ENCODE measurements around the gene CPTP. TPM values are rescaled to one million over a fixed set of nuclear protein-coding genes. Genes with fewer than 3 reads are reported as not detected.

Gene CPTP
- total and polyA plus RNA-seq, 10 of the 15 experiments (the other 5 are each of a cell fraction or from before 2014, with no cell fraction given): 0.06 to 24.3 (median 10.0) TPM

DNA sequence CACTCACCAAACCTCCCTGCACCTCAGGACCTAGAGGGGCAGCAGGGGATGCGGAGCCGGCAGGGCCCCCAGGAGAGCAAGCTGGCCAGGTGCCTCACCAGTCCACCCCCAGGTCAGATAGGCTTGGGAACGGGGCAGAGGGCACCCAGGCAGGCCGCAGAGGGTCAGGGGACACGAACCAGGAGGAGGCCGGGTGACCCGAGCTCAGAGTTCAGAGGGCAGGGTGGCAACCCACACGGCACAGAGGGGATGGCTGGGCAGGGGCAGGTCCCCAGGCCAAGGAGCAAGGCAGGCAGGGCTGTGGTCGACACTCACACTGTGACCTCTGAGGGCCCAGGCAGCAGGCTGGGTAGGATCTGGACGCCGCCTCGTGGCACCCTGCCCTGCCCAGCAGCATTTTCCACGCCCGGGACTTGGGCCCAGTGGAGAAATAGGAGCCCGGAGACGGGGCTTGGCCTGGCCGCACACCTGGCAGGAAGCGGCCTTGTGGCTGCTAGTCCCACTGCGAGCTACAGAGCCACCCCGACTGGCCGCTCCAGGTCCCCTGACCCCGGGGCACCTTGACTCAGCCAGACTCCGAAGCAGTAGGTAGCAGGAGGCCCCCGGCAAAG, 19.3 kb downstream of the CPTP start:
- ChIA-PET SMC1A (ENCODE audit: uncharacterized antibody, unreplicated experiment) (no interaction called here), RAD21 (ENCODE audit: unreplicated experiment) (no interaction called here), CTCF (no interaction called here), POLR2A (interaction anchor here (0.5 to 0.6 kb wide), 2 partner anchors 50 to 536 kb away, joined by 4 read pairs; no protein-coding TSS in a partner anchor)
- intact Hi-C loops (cut with micrococcal nuclease; ENCODE audit: unreplicated experiment) (no loop called here), in situ Hi-C loops (cut with MboI) (no loop called here)
- no peak for FAIRE-seq
- DNase-seq (ENCODE audit: low read depth, low spot score): no peak
- H3K9ac ChIP-seq (ENCODE audit: control insufficient read depth, insufficient read depth, low read length): no peak overlapping the region
- H3K9me3 ChIP-seq (replicated peaks; ENCODE audit: control insufficient read depth, insufficient read depth, low read length): no peaks in the 10 kb centered on the region
- ATAC-seq: no peak
- no peak overlapping the region for H3K4me2 ChIP-seq (ENCODE audit: control insufficient read depth, insufficient read depth)
- no peak overlapping the region for H2AFZ ChIP-seq (ENCODE audit: control insufficient read depth, low read depth, low read length)
- no peak overlapping the region for H3K27ac ChIP-seq (ENCODE audit: control insufficient read depth, insufficient read depth)
- H3K27me3 ChIP-seq (replicated peaks in 1 of 2; ENCODE audit: control insufficient read depth in 2 of 2, insufficient read depth in 2 of 2, low read length in 1 of 2): no peaks in the 10 kb centered on the region
- H3K4me3 ChIP-seq: no peak overlapping the region
- H4K20me1 ChIP-seq (ENCODE audit: control insufficient read depth, insufficient read depth): no peaks in the 10 kb centered on the region
- BruUV-seq (replicated peaks): no TSS peak
- H3K79me2 ChIP-seq (ENCODE audit: control insufficient read depth, insufficient read depth, low read length): peaks cover 2% of the 10 kb centered on the region
- peaks cover 0 to 3% of the 10 kb centered on the region in 2 experiments for H3K36me3 ChIP-seq (ENCODE audit: control insufficient read depth in 2 of 2, insufficient read depth in 2 of 2, low read length in 1 of 2)
- 98% methylated on average over 23 of the region's 24 CpGs for WGBS (ENCODE audit: insufficient coverage, insufficient replicate concordance, low lambda C conversion rate, missing lambda C conversion rate)
- peaks cover 6% of the 10 kb centered on the region; the same call in 1 of the 2 replicates for H3K4me1 ChIP-seq (ENCODE audit: control insufficient read depth, insufficient read depth, low read length)
- TF ChIP-seq BCL3 (IDR thresholded peaks at IDR 0.05; ENCODE audit: borderline replicate concordance, insufficient read depth, low read depth, low read length, poor library complexity, severe bottlenecking) (no peak), WRNIP1 (IDR thresholded peaks at IDR 0.05; ENCODE audit: borderline replicate concordance, low read depth, low read length) (no peak), JUNB (IDR thresholded peaks at IDR 0.05) (no peak), SREBF1 (IDR thresholded peaks at IDR 0.05; ENCODE audit: low read length) (no peak), PAX8 (IDR thresholded peaks at IDR 0.05) (no peak), RAD21 (IDR thresholded peaks at IDR 0.05; ENCODE audit: insufficient read depth, low read depth, low read length) (no peak), ZNF217 (IDR thresholded peaks at IDR 0.05) (no peak), CHD1 (IDR thresholded peaks at IDR 0.05; ENCODE audit: low read depth, low read length) (no peak), ETV6 (conservative IDR thresholded peaks at IDR 0.05 in 1 of 2, IDR thresholded peaks at IDR 0.05 in 1 of 2; ENCODE audit: borderline replicate concordance in 1 of 2, low read depth in 1 of 2) (no peak), CBX3 (IDR thresholded peaks at IDR 0.05; ENCODE audit: borderline replicate concordance, low read depth) (no peak), ATF3 (IDR thresholded peaks at IDR 0.05; ENCODE audit: borderline replicate concordance, extremely low read depth, low read depth, low read length) (no peak), SP1 (IDR thresholded peaks at IDR 0.05; ENCODE audit: low read depth, low read length) (no peak), SMAD1 (IDR thresholded peaks at IDR 0.05; ENCODE audit: low read depth, partially characterized antibody) (no peak), USF2 (IDR thresholded peaks at IDR 0.05; ENCODE audit: borderline replicate concordance, low read depth, low read length) (no peak), ZNF207 (IDR thresholded peaks at IDR 0.05; ENCODE audit: borderline replicate concordance) (no peak), NR2C2 (IDR thresholded peaks at IDR 0.05; ENCODE audit: borderline replicate concordance, control insufficient read depth, insufficient read length, low read depth) (no peak), BHLHE40 (IDR thresholded peaks at IDR 0.05; ENCODE audit: borderline replicate concordance in 1 of 2, low read depth in 2 of 2, low read length in 1 of 2) (no peak), HDGF (IDR thresholded peaks at IDR 0.05) (no peak)
- TF ChIP-seq, protein P1, sequence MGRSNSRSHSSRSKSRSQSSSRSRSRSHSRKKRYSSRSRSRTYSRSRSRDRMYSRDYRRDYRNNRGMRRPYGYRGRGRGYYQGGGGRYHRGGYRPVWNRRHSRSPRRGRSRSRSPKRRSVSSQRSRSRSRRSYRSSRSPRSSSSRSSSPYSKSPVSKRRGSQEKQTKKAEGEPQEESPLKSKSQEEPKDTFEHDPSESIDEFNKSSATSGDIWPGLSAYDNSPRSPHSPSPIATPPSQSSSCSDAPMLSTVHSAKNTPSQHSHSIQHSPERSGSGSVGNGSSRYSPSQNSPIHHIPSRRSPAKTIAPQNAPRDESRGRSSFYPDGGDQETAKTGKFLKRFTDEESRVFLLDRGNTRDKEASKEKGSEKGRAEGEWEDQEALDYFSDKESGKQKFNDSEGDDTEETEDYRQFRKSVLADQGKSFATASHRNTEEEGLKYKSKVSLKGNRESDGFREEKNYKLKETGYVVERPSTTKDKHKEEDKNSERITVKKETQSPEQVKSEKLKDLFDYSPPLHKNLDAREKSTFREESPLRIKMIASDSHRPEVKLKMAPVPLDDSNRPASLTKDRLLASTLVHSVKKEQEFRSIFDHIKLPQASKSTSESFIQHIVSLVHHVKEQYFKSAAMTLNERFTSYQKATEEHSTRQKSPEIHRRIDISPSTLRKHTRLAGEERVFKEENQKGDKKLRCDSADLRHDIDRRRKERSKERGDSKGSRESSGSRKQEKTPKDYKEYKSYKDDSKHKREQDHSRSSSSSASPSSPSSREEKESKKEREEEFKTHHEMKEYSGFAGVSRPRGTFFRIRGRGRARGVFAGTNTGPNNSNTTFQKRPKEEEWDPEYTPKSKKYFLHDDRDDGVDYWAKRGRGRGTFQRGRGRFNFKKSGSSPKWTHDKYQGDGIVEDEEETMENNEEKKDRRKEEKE (IDR thresholded peaks at IDR 0.05): no peak

Measured in GM12878 (cell line).